GM12801 (cell line): ENCODE data around the gene AIFM2.

Source experiments
- CTCF ChIP-seq: IDR thresholded peaks from one replicate; pipeline ENCODE4 v1.5.1; 2011; ENCODE audit warnings: control low read depth; ENCODE audit not compliant: insufficient read length; ENCODE audit errors: extremely low read depth

The AIFM2 gene

DNA sequence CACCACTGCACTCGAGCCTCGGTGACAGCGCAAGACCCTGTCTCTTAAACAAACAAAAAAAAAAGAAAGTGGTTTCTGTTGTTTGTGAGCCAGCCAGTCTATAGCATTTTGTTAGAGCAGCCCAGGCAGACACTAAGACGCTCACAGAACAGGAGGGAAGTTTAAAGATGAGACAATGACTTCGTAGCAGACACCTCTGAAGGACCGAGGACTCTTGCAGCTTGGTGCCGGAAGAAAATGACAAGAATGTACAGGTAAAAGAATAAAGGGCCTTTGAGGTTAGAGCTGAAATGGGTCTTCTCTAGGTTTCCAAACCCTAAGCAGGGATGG, 40.3 kb downstream of the AIFM2 start:
- no peak for TF ChIP-seq CTCF

GRCh38 chr10:70090951-70091350, 41.7 kb downstream of the AIFM2 start:
- TF ChIP-seq CTCF, result no peak

DNA sequence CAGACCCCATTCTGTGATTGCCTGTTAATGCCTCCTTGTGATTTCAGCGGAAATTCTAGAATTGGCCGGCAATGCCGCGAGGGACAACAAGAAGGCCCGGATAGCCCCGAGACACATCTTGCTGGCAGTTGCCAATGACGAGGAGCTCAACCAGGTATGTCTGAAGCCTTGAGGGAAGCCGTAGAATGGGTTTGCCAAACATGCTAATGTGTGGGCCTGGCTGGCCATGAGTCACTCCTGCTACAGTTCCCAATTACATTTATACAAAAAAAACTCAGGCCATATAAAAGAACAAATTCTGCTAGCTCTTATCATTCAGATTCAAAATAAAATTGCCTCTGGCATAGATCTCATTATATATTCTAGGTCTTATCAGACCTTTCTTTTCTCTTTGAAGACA, 42.6 kb downstream of the AIFM2 start:
- TF ChIP-seq CTCF, result no peak

DNA sequence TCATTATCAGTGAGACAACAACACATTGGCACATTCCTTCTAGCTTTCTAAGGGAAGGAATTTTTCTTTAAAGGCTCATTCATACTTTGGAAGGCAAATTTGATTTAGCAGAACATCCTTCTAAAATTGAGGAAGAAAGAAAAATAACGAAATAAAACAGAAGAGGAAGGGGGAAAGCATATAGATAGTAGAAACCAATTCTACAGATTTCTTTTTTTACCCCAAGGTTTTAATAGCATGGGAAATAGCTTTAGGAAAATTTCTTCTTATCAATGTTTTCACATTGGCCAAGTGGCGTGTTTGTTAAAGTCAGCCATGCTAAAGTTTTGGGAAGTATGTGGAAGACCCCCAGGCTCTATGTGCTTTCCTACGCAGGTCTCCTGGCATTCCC, 44.3 kb downstream of the AIFM2 start:
- TF ChIP-seq CTCF, result no peak

DNA sequence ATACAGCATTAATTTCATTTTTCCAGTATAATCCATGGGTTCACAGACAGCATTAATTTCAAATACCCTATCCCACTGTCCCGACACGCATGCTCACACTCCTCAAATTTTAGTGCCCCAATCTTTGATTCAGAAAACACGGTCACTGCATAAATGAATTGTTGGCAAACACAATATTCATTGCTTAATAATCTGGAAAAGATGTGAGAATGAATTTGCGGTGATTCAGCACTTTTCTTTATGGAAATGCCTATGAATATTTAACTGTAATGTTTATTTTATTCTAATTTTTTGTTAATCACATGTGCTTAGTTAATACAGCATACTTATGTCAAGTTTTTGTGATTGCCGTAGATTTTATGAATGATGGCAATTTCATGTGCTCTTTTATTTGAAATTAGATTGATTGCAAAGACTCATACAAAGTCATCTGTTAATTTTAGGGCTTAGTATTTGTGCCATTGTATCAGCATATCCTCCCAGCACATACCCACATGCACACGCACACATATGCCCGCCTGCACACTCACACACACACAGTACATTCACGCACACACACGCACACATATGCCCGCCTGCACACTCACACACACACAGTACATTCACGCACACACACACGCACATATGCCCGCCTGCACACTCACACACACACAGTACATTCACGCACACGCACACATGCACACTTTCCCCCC, 44.9 kb downstream of the AIFM2 start:
- TF ChIP-seq CTCF, result no peak

- no peak for TF ChIP-seq CTCF
Observed at GRCh38 chr10:70085975-70086613, 46.5 kb downstream of the AIFM2 start.

GRCh38 chr10:70084189-70084588, 48.4 kb downstream of the AIFM2 start:
- no peak for TF ChIP-seq CTCF
